ENCODE data around the gene KLHL1.

The KLHL1 gene

DNA sequence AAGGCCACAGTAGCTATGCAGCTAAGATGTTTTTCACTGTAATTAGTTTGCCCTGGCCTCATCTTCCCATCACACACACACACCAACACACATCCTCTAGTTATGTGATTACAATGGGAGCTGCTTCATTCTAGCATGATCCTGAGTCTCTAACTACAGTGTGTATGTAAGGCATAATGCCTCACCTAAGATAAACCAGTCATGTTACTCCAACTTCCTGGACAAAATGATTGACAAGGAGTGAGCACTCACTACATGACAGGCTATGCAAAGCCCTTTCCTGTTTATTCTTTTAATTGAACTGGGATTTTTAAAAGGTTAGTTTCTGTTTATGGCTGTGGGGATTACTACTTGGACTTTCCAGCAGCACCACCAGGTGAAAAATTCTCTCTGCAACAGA is 401.4 kb downstream of the KLHL1 start:
- Histone ChIP-seq H3K79me2 (ENCODE audit: insufficient read depth, low read length) (no peaks in the 10 kb centered on the region), H3F3A (ENCODE audit: low read depth) (no peaks in the 10 kb centered on the region), H3K4me1 (ENCODE audit: insufficient read depth, low read length, poor library complexity, severe bottlenecking) (no peaks in the 10 kb centered on the region), H3K9me3 (ENCODE audit: insufficient read depth, low read depth, low read length) (no peaks in the 10 kb centered on the region), H4K20me1 (ENCODE audit: insufficient read depth, low read length, poor library complexity, severe bottlenecking) (no peaks in the 10 kb centered on the region), H3K9ac (ENCODE audit: low read depth, low read length, poor library complexity, severe bottlenecking) (no peak overlapping the region), H3K27me3 (ENCODE audit: insufficient read depth, low read length, poor library complexity, severe bottlenecking) (no peaks in the 10 kb centered on the region), H3K4me3 (ENCODE audit: low read length, poor library complexity, severe bottlenecking) (no peak overlapping the region), H2AFZ (ENCODE audit: low read length) (no peak overlapping the region), H3K36me3 (ENCODE audit: insufficient read depth, low read length) (no peaks in the 10 kb centered on the region), H3K4me2 (ENCODE audit: low read depth, low read length, poor library complexity, severe bottlenecking) (no peak overlapping the region), H3K9me2 (replicated peaks; ENCODE audit: low read depth, low read length) (no peaks in the 10 kb centered on the region)
- TF ChIP-seq, protein P1, sequence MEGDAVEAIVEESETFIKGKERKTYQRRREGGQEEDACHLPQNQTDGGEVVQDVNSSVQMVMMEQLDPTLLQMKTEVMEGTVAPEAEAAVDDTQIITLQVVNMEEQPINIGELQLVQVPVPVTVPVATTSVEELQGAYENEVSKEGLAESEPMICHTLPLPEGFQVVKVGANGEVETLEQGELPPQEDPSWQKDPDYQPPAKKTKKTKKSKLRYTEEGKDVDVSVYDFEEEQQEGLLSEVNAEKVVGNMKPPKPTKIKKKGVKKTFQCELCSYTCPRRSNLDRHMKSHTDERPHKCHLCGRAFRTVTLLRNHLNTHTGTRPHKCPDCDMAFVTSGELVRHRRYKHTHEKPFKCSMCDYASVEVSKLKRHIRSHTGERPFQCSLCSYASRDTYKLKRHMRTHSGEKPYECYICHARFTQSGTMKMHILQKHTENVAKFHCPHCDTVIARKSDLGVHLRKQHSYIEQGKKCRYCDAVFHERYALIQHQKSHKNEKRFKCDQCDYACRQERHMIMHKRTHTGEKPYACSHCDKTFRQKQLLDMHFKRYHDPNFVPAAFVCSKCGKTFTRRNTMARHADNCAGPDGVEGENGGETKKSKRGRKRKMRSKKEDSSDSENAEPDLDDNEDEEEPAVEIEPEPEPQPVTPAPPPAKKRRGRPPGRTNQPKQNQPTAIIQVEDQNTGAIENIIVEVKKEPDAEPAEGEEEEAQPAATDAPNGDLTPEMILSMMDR (conservative IDR thresholded peaks at IDR 0.05; ENCODE audit: low read length), result no peak
- TF ChIP-seq EZH2phosphoT487 (IDR thresholded peaks at IDR 0.05; ENCODE audit: borderline replicate concordance), result no peak

DNA sequence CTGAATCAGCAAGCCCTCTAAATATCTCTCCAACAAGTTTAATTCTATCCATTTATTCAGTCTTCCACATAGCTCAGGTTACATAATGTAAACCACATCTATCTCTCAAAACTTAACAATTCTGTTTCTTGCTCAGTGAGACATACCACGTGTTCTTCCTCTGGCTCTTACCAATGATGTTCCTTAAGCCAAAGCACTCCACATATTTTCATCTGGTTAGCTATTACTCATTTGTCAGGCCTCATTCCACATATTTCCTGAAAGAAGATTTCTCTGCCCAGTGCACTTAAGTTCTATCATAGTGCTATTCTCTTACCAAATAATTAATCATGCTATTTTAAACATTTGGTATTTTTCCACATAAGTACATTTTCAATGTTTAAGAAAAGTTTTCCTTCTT is 403.9 kb downstream of the KLHL1 start:
- no peak overlapping the region for H3K4me2 ChIP-seq (ENCODE audit: low read depth, low read length, poor library complexity, severe bottlenecking)
- H3K79me2 ChIP-seq (ENCODE audit: insufficient read depth, low read length), result no peaks in the 10 kb centered on the region
- H3K4me1 ChIP-seq (ENCODE audit: insufficient read depth, low read length, poor library complexity, severe bottlenecking), result no peaks in the 10 kb centered on the region
- H2AFZ ChIP-seq (ENCODE audit: low read length), result no peak overlapping the region
- TF ChIP-seq EZH2phosphoT487 (IDR thresholded peaks at IDR 0.05; ENCODE audit: borderline replicate concordance), result no peak
- TF ChIP-seq, protein P1 (conservative IDR thresholded peaks at IDR 0.05; ENCODE audit: low read length), result no peak
- H3K9ac ChIP-seq (ENCODE audit: low read depth, low read length, poor library complexity, severe bottlenecking), result no peak overlapping the region
- H3K27me3 ChIP-seq (ENCODE audit: insufficient read depth, low read length, poor library complexity, severe bottlenecking), result no peaks in the 10 kb centered on the region
- no peak overlapping the region for H3K4me3 ChIP-seq (ENCODE audit: low read length, poor library complexity, severe bottlenecking)
- H3K9me2 ChIP-seq (replicated peaks; ENCODE audit: low read depth, low read length), result no peaks in the 10 kb centered on the region
- no peaks in the 10 kb centered on the region for H3F3A ChIP-seq (ENCODE audit: low read depth)
- no peaks in the 10 kb centered on the region for H4K20me1 ChIP-seq (ENCODE audit: insufficient read depth, low read length, poor library complexity, severe bottlenecking)
- H3K36me3 ChIP-seq (ENCODE audit: insufficient read depth, low read length), result no peaks in the 10 kb centered on the region
- no peaks in the 10 kb centered on the region for H3K9me3 ChIP-seq (ENCODE audit: insufficient read depth, low read depth, low read length)

DNA sequence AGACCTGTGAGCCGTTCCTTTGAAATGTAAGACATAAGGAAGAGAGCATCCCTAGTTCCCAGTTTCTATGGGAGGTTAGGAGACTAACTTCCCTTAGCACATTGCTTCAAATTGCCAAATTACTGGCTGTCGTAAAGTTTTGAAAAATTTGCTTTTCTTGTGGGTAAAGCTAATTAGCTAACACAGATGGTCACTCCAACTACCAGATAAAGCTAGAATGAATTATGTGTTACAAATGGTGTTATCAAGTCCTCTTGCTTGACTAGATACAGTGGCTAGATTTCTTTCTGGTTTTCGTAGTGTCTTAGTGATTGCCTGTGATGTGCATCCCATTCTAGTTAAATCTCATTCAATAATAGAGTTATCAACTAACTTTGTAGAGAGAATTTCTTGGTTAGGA is 417.3 kb downstream of the KLHL1 start:
- Histone ChIP-seq H3K27me3 (ENCODE audit: insufficient read depth, low read length, poor library complexity, severe bottlenecking) (no peaks in the 10 kb centered on the region), H4K20me1 (ENCODE audit: insufficient read depth, low read length, poor library complexity, severe bottlenecking) (no peaks in the 10 kb centered on the region), H3K4me2 (ENCODE audit: low read depth, low read length, poor library complexity, severe bottlenecking) (no peak overlapping the region), H3K9ac (ENCODE audit: low read depth, low read length, poor library complexity, severe bottlenecking) (no peak overlapping the region), H3K4me1 (ENCODE audit: insufficient read depth, low read length, poor library complexity, severe bottlenecking) (no peaks in the 10 kb centered on the region), H3K4me3 (ENCODE audit: low read length, poor library complexity, severe bottlenecking) (no peak overlapping the region), H3K9me3 (ENCODE audit: insufficient read depth, low read depth, low read length) (no peaks in the 10 kb centered on the region), H3K9me2 (replicated peaks; ENCODE audit: low read depth, low read length) (no peaks in the 10 kb centered on the region), H3K79me2 (ENCODE audit: insufficient read depth, low read length) (no peaks in the 10 kb centered on the region), H3F3A (ENCODE audit: low read depth) (no peaks in the 10 kb centered on the region), H3K36me3 (ENCODE audit: insufficient read depth, low read length) (no peaks in the 10 kb centered on the region), H2AFZ (ENCODE audit: low read length) (no peak overlapping the region)
- TF ChIP-seq EZH2phosphoT487 (IDR thresholded peaks at IDR 0.05; ENCODE audit: borderline replicate concordance), result no peak
- TF ChIP-seq, protein P1 (conservative IDR thresholded peaks at IDR 0.05; ENCODE audit: low read length), result no peak

Data from Loucy (cell line).